COLO829 (cell line): ENCODE measurements around the gene FAM222B.
"Not testable (repeated sequence)": the region's sequence is repeated elsewhere in the genome, so short reads cannot be mapped to it uniquely, and the experiment has no call there.

Experiments
- DNase-seq: peaks from one replicate; pipeline ENCODE4 v3.0.0; 2012; ENCODE audit warnings: low spot score

The FAM222B gene

DNA sequence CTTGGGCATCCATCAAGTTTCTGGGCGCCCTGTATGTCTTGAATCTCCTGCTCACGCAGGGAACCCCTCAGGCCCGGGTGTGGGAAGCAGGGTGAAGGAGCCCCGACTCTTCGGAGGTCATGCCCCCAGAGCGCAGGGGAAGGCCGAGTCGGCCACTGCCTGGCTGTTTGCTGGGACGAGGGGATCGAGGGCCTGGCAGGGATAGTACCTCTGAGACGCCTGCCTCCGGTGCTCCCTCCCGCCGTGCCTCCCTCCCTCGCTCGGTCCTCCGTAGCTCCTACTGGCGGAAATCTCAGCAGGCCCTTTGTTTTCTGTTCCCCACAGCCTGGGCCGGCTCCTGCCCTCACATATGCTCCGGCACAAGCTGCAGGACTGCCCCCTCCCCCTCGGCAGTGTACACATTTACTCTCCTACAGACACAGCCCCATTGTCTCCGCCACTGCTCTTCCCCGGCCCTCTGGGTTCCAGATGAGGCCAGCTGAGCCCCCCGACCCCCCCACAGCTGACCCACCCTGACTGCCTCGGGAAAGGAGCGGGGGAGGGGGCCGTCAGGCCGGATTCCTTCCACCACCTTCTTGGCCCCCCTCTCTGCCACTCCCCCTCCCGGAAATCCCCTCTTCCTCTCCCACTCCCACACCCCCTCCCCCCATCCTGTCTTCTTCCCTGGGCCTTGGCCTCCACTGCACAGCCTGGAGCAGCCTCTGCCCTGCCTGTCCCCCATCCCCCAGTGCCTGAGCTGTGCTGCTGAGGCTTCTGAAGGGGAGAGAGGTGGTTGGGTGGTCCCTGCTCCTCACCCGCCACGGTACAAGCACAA lies 97.4 kb downstream of the FAM222B start:
- peak; percentile 58 for DNase-seq

- DNase-seq: no peak
Observed at GRCh38 chr17:28744104-28744971, 98.3 kb downstream of the FAM222B start.

GRCh38 chr17:28743243-28744103 lies 99.1 kb downstream of the FAM222B start, which contains the start of gene TRAF4:
TRAF4 (plus strand) TSS chr17:28744011; CDS start chr17:28744113, 102 bp downstream.
- DNase-seq: peak; percentile 79

GRCh38 chr17:28741358-28742349 lies 100.9 kb downstream of the FAM222B start:
- no peak for DNase-seq

GRCh38 chr17:28740406-28741357 lies 101.9 kb downstream of the FAM222B start:
- DNase-seq: no peak

- no peak for DNase-seq
Observed at GRCh38 chr17:28738680-28739384, 103.8 kb downstream of the FAM222B start.

DNA sequence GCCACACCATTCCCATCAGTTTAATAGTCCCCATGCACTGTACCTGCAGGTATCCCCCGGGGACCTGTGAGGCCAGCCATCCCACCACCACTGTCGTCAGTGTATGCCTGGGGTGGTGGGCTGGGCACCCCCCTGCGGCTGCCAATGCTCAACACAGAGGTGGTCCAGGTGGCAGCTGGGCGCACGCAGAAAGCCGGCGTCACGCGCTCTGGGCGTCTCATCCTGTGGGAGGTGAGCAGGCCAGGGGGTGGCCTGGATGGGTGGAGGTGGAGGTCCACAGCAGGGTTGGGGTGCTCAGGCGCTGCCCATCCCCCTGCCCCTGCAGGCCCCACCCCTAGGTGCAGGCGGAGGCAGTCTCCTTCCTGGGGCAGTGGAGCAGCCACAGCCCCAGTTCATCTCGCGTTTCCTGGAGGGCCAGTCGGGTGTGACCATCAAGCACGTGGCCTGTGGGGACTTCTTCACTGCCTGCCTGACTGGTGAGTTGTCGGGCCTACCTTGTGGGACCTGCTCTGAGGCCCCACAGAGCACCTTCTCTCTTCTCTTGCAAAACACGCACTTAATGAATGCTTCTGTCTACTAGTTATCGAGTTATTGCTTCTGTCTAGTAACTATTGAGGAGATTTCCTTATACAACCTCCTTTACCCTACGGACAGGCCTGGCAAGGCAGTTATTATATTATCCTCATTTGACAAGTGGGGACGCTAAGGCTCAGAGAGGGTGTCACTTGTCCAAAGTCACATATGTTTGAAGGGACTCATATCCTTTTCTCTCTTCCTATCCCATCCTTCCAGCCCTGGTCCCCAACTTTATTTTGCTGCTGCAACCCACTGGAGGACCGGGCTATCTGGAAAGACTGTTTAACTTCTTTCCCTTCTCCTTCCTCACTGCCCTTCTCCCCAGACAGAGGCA lies 104.6 kb downstream of the FAM222B start:
- no peak for DNase-seq

DNA sequence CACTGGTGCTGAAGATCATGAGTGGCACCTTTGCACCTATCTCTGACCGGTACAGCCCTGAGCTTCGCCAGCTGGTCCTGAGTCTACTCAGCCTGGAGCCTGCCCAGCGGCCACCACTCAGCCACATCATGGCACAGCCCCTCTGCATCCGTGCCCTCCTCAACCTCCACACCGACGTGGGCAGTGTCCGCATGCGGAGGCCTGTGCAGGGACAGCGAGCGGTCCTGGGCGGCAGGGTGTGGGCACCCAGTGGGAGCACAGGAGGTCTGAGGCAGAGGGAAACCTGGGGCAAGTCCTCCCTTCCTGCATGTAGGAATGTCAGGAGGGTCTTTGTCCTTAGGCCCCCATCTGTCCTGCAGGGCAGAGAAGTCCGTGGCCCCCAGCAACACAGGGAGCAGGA lies 105.3 kb downstream of the FAM222B start:
- no peak for DNase-seq

- DNase-seq: not testable (repeated sequence)
Observed at GRCh38 chr17:28735913-28736769, 106.4 kb downstream of the FAM222B start.

- no peak for DNase-seq
Observed at GRCh38 chr17:28735242-28735722, 107.3 kb downstream of the FAM222B start.

- DNase-seq: no peak
Observed at GRCh38 chr17:28734712-28735241, 107.8 kb downstream of the FAM222B start.

GRCh38 chr17:28733346-28733745 lies 109.2 kb downstream of the FAM222B start:
- peak; percentile 63 for DNase-seq

GRCh38 chr17:28729950-28730330 lies 112.7 kb downstream of the FAM222B start:
- DNase-seq: no peak

- peak; percentile 97 for DNase-seq
Observed at GRCh38 chr17:28728364-28729200, 114.0 kb downstream of the FAM222B start, which contains the start of gene NEK8. NEK8 (plus strand) TSS chr17:28728788; CDS start chr17:28728814, 26 bp downstream.
